OCI-LY7 (cell line): ENCODE data around the gene ASS1. TPM values are rescaled to one million over a fixed set of nuclear protein-coding genes. Genes with fewer than 3 reads are reported as not detected.

ENCODE experiments used
- BruUV-seq: library from RNA; stranded (reverse); fragments of 400-500 nt; replicated peaks from 2 replicates; lab custom pipeline; 2021; lab: Mats Ljungman, UMichigan
- CTCF ChIA-PET: fragments of 300-600 bp; sonication (Branson Sonifier 250); formaldehyde crosslinking; loops from one replicate; lab custom pipeline; 2022; ENCODE audit warnings: antibody characterized with exemption; ENCODE audit not compliant: unreplicated experiment; lab: Charles Lee
- POLR2A ChIA-PET: fragments of 300-600 bp; sonication (Branson Sonifier 250); formaldehyde crosslinking; loops from one replicate; lab custom pipeline; 2022; ENCODE audit warnings: antibody characterized with exemption; lab: Charles Lee
- DNase-seq: peaks from one replicate; pipeline ENCODE4 v3.0.0-alpha.2; 2015; ENCODE audit warnings: low spot score
- H2AFZ ChIP-seq: fragments of 200-600 bp; sonication (generic), shearing (Covaris generic); 2 replicates; pipeline ENCODE4 v1.6.1; 2014; ENCODE audit warnings: mild to moderate bottlenecking, antibody characterized with exemption, low read length, moderate library complexity
- H3K27ac ChIP-seq: fragments of 200-600 bp; sonication (generic); 2 replicates; pipeline ENCODE4 v1.5.1; 2014; ENCODE audit warnings: mixed run types, low read depth, mild to moderate bottlenecking, moderate library complexity, low read length, inconsistent platforms; ENCODE audit not compliant: poor library complexity, severe bottlenecking
- H3K36me3 ChIP-seq: fragments of 200-600 bp; sonication (generic); 2 replicates; pipeline ENCODE4 v1.6.1; 2014; ENCODE audit warnings: mild to moderate bottlenecking, antibody characterized with exemption, low read length, moderate library complexity, mixed read lengths; ENCODE audit not compliant: insufficient read depth
- H3K4me1 ChIP-seq: fragments of 200-600 bp; sonication (generic); 2 replicates; pipeline ENCODE4 v1.5.1; 2014; ENCODE audit warnings: mild to moderate bottlenecking, low read length; ENCODE audit not compliant: insufficient read depth, poor library complexity, severe bottlenecking
- H3K4me2 ChIP-seq: fragments of 200-600 bp; sonication (generic); 2 replicates; pipeline ENCODE4 v1.6.1; 2014; ENCODE audit warnings: mild to moderate bottlenecking, low read length
- H3K4me3 ChIP-seq: fragments of 200-600 bp; sonication (generic); 2 replicates; pipeline ENCODE4 v1.5.1; 2014; ENCODE audit warnings: mild to moderate bottlenecking, low read depth, low read length; ENCODE audit not compliant: poor library complexity, severe bottlenecking
- H3K79me2 ChIP-seq: fragments of 200-600 bp; sonication (generic); 2 replicates; pipeline ENCODE4 v1.6.1; 2016; ENCODE audit warnings: low read depth, mild to moderate bottlenecking, low read length, moderate library complexity, mixed read lengths; ENCODE audit not compliant: insufficient read depth
- H3K9me2 ChIP-seq: fragments of 200-600 bp; sonication (generic); 2 replicates; pipeline ENCODE4 v1.6.1; 2016; ENCODE audit warnings: mild to moderate bottlenecking, low read length, mixed read lengths; ENCODE audit not compliant: insufficient read depth
- H3K9me3 ChIP-seq: fragments of 200-600 bp; sonication (generic); 2 replicates; pipeline ENCODE4 v1.6.1; 2014; ENCODE audit warnings: mild to moderate bottlenecking, mixed run types, low read length, mixed read lengths
- H4K20me1 ChIP-seq: fragments of 200-600 bp; sonication (generic); 2 replicates; pipeline ENCODE4 v1.6.1; 2014; ENCODE audit warnings: mild to moderate bottlenecking, antibody characterized with exemption, low read length, moderate library complexity, mixed read lengths; ENCODE audit not compliant: insufficient read depth
- EZH2phosphoT487 ChIP-seq: fragments of 200-600 bp; sonication (generic); IDR thresholded peaks from 2 replicates; pipeline ENCODE4 v1.6.1; 2018; ENCODE audit warnings: low read depth, borderline replicate concordance, mild to moderate bottlenecking, mixed run types, antibody characterized with exemption, low read length, moderate library complexity, mixed read lengths
- intact Hi-C: fragments of 100-400 bp; cut with micrococcal nuclease; formaldehyde crosslinking; loops from one replicate; pipeline ENCODE4 v1.10.0; 2022; ENCODE audit not compliant: unreplicated experiment
- total RNA-seq, 2 experiments: library from RNA; depleted of rRNA in 1 of 2; stranded (reverse); fragments of >200 nt in 1 of 2; shearing (Covaris generic) in 1 of 2; gene quantifications; 2 replicates each; pipeline ENCODE4 v1.2.3, GENCODE V29; 2014 to 2022
- TF ChIP-seq, protein P1 (sequence below): fragments of 200-600 bp; sonication (generic); conservative IDR thresholded peaks from 2 replicates; pipeline ENCODE4 v1.5.1; 2014; ENCODE audit warnings: mild to moderate bottlenecking, antibody characterized with exemption, low read length, moderate library complexity, mixed read lengths

Gene ASS1
- total RNA-seq, 2 experiments from 2014 or later, result 0.70 to 16.3 TPM

DNA sequence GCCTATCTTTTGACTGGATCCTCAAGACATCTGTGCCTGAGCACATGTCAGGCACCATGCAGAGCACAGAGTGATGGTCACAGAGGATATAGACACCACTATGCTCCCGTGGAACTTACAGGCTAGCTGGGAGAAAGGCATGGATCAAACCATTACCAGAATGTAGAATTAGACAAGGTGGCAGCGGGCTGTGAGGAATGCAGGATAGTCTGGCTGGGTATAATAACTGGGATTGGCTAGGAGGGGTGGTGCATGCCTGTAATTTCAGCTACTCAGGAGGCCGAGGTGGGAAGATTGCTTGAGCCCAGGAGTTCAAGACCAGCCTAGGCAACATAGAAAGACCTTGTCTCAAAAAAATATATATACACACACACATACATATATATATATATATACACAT is 50.3 kb downstream of the ASS1 start:
- no TSS peak for BruUV-seq
- Histone ChIP-seq H3K4me3 (no peak overlapping the region), H3K4me2 (no peak overlapping the region), H3K36me3 (no peaks in the 10 kb centered on the region), H3K9me2 (no peaks in the 10 kb centered on the region), H2AFZ (no peak overlapping the region), H3K27ac (no peak overlapping the region), H3K79me2 (no peaks in the 10 kb centered on the region), H3K4me1 (no peaks in the 10 kb centered on the region), H3K9me3 (no peaks in the 10 kb centered on the region; the same call in 1 of the 2 replicates), H4K20me1 (no peaks in the 10 kb centered on the region)
- CTCF ChIA-PET, result no interaction called here
- TF ChIP-seq, protein P1, sequence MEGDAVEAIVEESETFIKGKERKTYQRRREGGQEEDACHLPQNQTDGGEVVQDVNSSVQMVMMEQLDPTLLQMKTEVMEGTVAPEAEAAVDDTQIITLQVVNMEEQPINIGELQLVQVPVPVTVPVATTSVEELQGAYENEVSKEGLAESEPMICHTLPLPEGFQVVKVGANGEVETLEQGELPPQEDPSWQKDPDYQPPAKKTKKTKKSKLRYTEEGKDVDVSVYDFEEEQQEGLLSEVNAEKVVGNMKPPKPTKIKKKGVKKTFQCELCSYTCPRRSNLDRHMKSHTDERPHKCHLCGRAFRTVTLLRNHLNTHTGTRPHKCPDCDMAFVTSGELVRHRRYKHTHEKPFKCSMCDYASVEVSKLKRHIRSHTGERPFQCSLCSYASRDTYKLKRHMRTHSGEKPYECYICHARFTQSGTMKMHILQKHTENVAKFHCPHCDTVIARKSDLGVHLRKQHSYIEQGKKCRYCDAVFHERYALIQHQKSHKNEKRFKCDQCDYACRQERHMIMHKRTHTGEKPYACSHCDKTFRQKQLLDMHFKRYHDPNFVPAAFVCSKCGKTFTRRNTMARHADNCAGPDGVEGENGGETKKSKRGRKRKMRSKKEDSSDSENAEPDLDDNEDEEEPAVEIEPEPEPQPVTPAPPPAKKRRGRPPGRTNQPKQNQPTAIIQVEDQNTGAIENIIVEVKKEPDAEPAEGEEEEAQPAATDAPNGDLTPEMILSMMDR, result no peak
- no peak for TF ChIP-seq EZH2phosphoT487
- POLR2A ChIA-PET, result interaction anchor here (0.7 kb wide), 1 partner anchor 412 kb away, joined by 4 read pairs; no protein-coding TSS in a partner anchor
- no peak for DNase-seq
- intact Hi-C loops, result no loop called here

DNA sequence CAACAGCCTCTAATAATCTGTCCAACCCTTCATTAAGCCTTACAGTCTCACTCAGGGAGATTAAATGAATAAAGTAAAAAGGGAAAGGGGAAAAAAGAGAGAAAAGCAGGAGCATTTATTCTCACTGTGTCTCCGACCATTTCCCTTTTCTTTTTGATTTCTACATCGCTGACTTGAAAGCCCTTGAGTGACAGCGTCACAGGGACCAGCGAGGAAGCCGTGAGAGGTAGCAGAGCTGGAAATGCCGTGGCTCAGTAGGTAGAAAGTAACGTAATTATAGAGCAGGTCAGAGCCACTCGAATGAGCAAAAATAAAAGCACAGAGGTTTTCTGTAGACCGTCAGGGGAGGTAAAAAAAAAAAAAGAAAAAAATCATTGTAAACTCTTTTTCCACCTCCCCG is 52.4 kb downstream of the ASS1 start:
- H2AFZ ChIP-seq, result no peak overlapping the region
- no peaks in the 10 kb centered on the region for H3K4me1 ChIP-seq
- CTCF ChIA-PET, result no interaction called here
- BruUV-seq, result no TSS peak
- no peak overlapping the region for H3K4me3 ChIP-seq
- no peak overlapping the region for H3K4me2 ChIP-seq
- H3K27ac ChIP-seq, result no peak overlapping the region
- POLR2A ChIA-PET, result no interaction called here
- no peaks in the 10 kb centered on the region for H3K9me2 ChIP-seq
- no peaks in the 10 kb centered on the region; the same call in 1 of the 2 replicates for H3K9me3 ChIP-seq
- no peak for TF ChIP-seq EZH2phosphoT487
- TF ChIP-seq, protein P1, result no peak
- no peaks in the 10 kb centered on the region for H4K20me1 ChIP-seq
- no peaks in the 10 kb centered on the region for H3K79me2 ChIP-seq
- no peak for DNase-seq
- intact Hi-C loops, result no loop called here
- no peaks in the 10 kb centered on the region for H3K36me3 ChIP-seq

DNA sequence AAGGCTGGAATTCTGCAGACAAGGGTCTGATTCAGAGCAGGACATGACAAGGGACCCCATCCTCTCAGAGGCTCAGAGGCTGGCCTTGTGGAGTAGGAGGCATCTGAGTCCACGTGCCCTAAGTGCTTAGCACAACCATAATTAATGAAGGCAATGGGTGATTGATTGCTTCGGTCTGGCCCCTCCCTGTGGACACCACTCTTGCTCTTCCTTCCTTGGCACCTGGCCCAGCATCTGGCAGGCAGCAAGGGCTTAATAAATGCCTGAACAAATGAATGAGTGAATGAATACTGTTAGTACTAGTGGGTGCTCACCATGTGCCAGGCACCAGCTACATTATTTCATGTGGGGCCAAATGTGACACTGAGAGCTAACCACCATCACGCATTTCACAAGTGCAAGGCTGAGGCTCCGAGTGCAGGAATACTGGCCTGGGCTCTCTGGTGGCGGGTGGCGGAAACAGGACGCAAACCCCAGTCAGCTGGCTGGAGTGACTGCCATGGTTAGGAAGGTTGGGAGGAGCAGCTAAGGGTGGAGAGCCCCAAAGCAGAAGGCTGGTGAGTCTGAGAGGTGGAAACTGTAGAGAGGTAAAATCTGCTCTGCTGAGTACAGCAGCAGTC is 53.6 kb downstream of the ASS1 start:
- CTCF ChIA-PET, result no interaction called here
- POLR2A ChIA-PET, result interaction anchor here (0.6 kb wide), 1 partner anchor 354 kb away, joined by 3 read pairs; no protein-coding TSS in a partner anchor

More for the DNA sequence above, 53.6 kb downstream of the ASS1 start:
- H3K4me1 ChIP-seq, result no peaks in the 10 kb centered on the region
- no peak overlapping the region for H2AFZ ChIP-seq
- no peaks in the 10 kb centered on the region for H3K9me2 ChIP-seq
- H3K36me3 ChIP-seq, result no peaks in the 10 kb centered on the region
- H3K27ac ChIP-seq, result no peak overlapping the region
- no peaks in the 10 kb centered on the region; the same call in 1 of the 2 replicates for H3K9me3 ChIP-seq
- no peak overlapping the region for H3K4me3 ChIP-seq
- no peaks in the 10 kb centered on the region for H4K20me1 ChIP-seq
- no peak overlapping the region for H3K4me2 ChIP-seq
- TF ChIP-seq EZH2phosphoT487, result no peak
- TF ChIP-seq, protein P1, result no peak
- no TSS peak for BruUV-seq
- H3K79me2 ChIP-seq, result no peaks in the 10 kb centered on the region
- intact Hi-C loops, result no loop called here
- DNase-seq, result peak; percentile 18
